PC-3 (cell line): Measurements from ENCODE around the gene KHDRBS2. TPM values are rescaled to one million over a fixed set of nuclear protein-coding genes. Genes with fewer than 3 reads are reported as not detected.

Experiments used
- ATAC-seq: fragments of 200-7000 bp; cut with Tn5 transposase; 2 replicates; pipeline ENCODE4 v1.9.1; 2020; ENCODE audit warnings: mild to moderate bottlenecking, moderate library complexity
- BruUV-seq: library from RNA; stranded (reverse); fragments of 400-500 nt; replicated peaks from 2 replicates; lab custom pipeline; 2021; lab: Mats Ljungman, UMichigan
- CTCF ChIA-PET: fragments of 300-600 bp; sonication (Branson Sonifier 250); formaldehyde crosslinking; loops from one replicate; lab custom pipeline; 2022; ENCODE audit warnings: antibody characterized with exemption; lab: Charles Lee
- POLR2A ChIA-PET: fragments of 300-600 bp; sonication (Branson Sonifier 250); formaldehyde crosslinking; loops from one replicate; lab custom pipeline; 2022; ENCODE audit warnings: antibody characterized with exemption; ENCODE audit not compliant: unreplicated experiment; lab: Charles Lee
- DNase-seq: peaks from one replicate; pipeline ENCODE4 v3.0.0-alpha.2; 2015
- H2AFZ ChIP-seq: fragments of 300-600 bp; sonication (generic); 2 replicates; pipeline ENCODE4 v1.6.0; 2016; ENCODE audit warnings: antibody characterized with exemption, low read length
- H3F3A ChIP-seq: fragments of 300-600 bp; sonication (generic); one replicate; pipeline ENCODE4 v1.6.0; 2017; ENCODE audit warnings: antibody characterized with exemption, low read length, control low read depth, mild to moderate bottlenecking; ENCODE audit not compliant: unreplicated experiment
- H3K27ac ChIP-seq: fragments of 300-600 bp; sonication (generic); 2 replicates; pipeline ENCODE4 v1.5.1; 2016; ENCODE audit warnings: mild to moderate bottlenecking, low read length
- H3K27me3 ChIP-seq: fragments of 300-600 bp; sonication (generic); 2 replicates; pipeline ENCODE4 v1.6.1; 2016; ENCODE audit warnings: low read length, mixed read lengths
- H3K36me3 ChIP-seq: fragments of 300-600 bp; sonication (generic); 2 replicates; pipeline ENCODE4 v1.6.1; 2016; ENCODE audit warnings: low read depth, mixed run types, low read length, mixed read lengths
- H3K4me1 ChIP-seq: fragments of 300-600 bp; sonication (generic); 2 replicates; pipeline ENCODE4 v1.5.1; 2016; ENCODE audit warnings: low read length; ENCODE audit not compliant: insufficient read depth
- H3K4me2 ChIP-seq: fragments of 300-600 bp; sonication (generic); 2 replicates; pipeline ENCODE4 v1.6.0; 2016; ENCODE audit warnings: low read length
- H3K4me3 ChIP-seq: fragments of 300-600 bp; sonication (generic); 2 replicates; pipeline ENCODE4 v1.5.1; 2016; ENCODE audit warnings: mild to moderate bottlenecking, low read length, mixed read lengths
- H3K79me2 ChIP-seq: fragments of 300-600 bp; sonication (generic); 2 replicates; pipeline ENCODE4 v1.6.1; 2017; ENCODE audit warnings: low read length, mixed read lengths
- H3K9ac ChIP-seq: fragments of 300-600 bp; sonication (generic); 2 replicates; pipeline ENCODE4 v1.6.0; 2016; ENCODE audit warnings: mild to moderate bottlenecking, low read length
- H3K9me2 ChIP-seq: fragments of 300-600 bp; sonication (generic); replicated peaks from 2 replicates; pipeline ENCODE4 v1.6.1; 2016; ENCODE audit warnings: mixed run types, low read length, mixed read lengths
- H3K9me3 ChIP-seq: fragments of 300-600 bp; sonication (generic); 2 replicates; pipeline ENCODE4 v1.6.1; 2016; ENCODE audit warnings: low read length, mixed read lengths
- H4K20me1 ChIP-seq: fragments of 300-600 bp; sonication (generic); 2 replicates; pipeline ENCODE4 v1.6.1; 2016; ENCODE audit warnings: low read length, mixed read lengths
- EZH2 ChIP-seq: fragments of 300-600 bp; sonication (generic); IDR thresholded peaks from one replicate; pipeline ENCODE4 v1.6.1; 2017; ENCODE audit warnings: antibody characterized with exemption, mild to moderate bottlenecking, low read length; ENCODE audit not compliant: unreplicated experiment
- EZH2phosphoT487 ChIP-seq: fragments of 300-600 bp; sonication (generic); IDR thresholded peaks from 2 replicates; pipeline ENCODE4 v1.6.1; 2018; ENCODE audit warnings: mild to moderate bottlenecking, antibody characterized with exemption, low read length, borderline replicate concordance
- intact Hi-C: fragments of 100-400 bp; cut with micrococcal nuclease; formaldehyde crosslinking; loops from 2 replicates; pipeline ENCODE4 v1.9.0; 2023
- total RNA-seq: library from RNA; depleted of rRNA; stranded (reverse); fragments of >200 nt; gene quantifications from 2 replicates; pipeline ENCODE4 v1.2.3, GENCODE V29; 2014
- TF ChIP-seq, protein P1 (sequence below): fragments of 300-600 bp; sonication (generic); conservative IDR thresholded peaks from 2 replicates; pipeline ENCODE4 v1.5.1; 2017; ENCODE audit warnings: antibody characterized with exemption, low read depth, mild to moderate bottlenecking, low read length

Gene KHDRBS2
- total RNA-seq, 1 experiment from 2014 or later, result not detected

DNA sequence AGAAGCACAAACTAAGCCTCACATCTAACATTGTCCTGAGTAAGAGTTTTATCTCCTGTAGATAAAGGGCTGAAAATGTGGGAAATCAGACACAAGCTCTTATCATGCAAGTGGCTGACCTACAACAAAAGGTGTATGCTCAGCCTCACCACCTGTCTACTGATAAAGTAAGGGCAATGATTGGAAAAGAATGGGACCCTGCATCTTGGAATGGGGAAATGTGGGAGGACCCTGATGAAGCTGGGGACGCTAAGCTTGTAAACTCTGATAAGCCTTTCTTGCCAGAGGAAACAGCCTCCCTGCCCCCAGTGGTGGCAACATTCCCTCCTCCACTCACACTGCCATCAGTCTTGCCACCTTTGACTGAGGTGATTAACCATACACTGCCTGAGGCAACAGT lies 166.6 kb downstream of the KHDRBS2 start:
- Histone ChIP-seq H3K79me2 (no peaks in the 10 kb centered on the region), H3K27me3 (no peaks in the 10 kb centered on the region), H3K36me3 (no peaks in the 10 kb centered on the region), H3K9ac (no peak overlapping the region), H3K4me3 (no peak overlapping the region), H4K20me1 (no peaks in the 10 kb centered on the region), H3F3A (no peaks in the 10 kb centered on the region), H3K27ac (no peak overlapping the region), H3K4me1 (no peaks in the 10 kb centered on the region), H2AFZ (no peak overlapping the region), H3K4me2 (no peak overlapping the region), H3K9me3 (no peaks in the 10 kb centered on the region), H3K9me2 (no peaks in the 10 kb centered on the region)
- DNase-seq (no peak), ATAC-seq (no peak)
- TF ChIP-seq, protein P1, sequence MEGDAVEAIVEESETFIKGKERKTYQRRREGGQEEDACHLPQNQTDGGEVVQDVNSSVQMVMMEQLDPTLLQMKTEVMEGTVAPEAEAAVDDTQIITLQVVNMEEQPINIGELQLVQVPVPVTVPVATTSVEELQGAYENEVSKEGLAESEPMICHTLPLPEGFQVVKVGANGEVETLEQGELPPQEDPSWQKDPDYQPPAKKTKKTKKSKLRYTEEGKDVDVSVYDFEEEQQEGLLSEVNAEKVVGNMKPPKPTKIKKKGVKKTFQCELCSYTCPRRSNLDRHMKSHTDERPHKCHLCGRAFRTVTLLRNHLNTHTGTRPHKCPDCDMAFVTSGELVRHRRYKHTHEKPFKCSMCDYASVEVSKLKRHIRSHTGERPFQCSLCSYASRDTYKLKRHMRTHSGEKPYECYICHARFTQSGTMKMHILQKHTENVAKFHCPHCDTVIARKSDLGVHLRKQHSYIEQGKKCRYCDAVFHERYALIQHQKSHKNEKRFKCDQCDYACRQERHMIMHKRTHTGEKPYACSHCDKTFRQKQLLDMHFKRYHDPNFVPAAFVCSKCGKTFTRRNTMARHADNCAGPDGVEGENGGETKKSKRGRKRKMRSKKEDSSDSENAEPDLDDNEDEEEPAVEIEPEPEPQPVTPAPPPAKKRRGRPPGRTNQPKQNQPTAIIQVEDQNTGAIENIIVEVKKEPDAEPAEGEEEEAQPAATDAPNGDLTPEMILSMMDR, result no peak
- TF ChIP-seq EZH2phosphoT487 (no peak), EZH2 (no peak)
- POLR2A ChIA-PET, result no interaction called here
- intact Hi-C loops, result no loop called here
- CTCF ChIA-PET, result no interaction called here
- no TSS peak for BruUV-seq

DNA sequence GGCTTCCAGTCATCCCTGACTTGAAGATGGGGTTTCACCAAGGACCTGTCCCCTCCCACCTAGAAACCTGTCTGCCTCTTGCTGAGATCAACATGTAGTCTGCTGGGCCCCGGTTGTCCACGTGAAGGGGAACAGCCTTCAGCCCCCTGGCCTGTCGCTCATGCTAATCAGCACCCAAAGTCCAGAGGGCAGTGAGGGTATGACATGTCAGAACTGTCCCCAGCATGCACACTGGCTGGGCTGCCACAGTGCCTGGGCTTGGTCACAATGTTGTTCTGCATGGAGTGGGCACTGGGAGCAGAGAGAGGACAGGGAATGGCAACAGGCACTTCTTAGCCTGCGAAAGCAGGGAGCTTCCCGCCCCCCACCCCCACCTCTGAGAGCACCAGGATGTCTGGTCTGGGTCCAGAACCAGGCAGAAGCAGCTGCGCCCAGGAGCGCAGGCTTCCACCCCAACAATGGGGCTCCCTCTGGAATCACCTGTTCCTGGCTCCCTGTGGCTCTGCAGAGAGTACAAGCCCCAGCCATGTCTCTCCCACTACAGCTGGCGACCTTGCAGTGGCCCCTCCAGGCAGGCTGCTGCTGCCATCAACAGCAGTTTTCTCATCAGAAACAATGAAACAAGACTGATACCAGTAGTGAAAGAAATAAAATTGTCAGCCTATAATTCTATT lies 182.7 kb downstream of the KHDRBS2 start:
- Histone ChIP-seq H3K4me1 (no peaks in the 10 kb centered on the region), H3K27me3 (no peaks in the 10 kb centered on the region), H3K79me2 (no peaks in the 10 kb centered on the region), H3K27ac (no peak overlapping the region), H3F3A (no peaks in the 10 kb centered on the region), H3K36me3 (no peaks in the 10 kb centered on the region), H3K4me3 (no peak overlapping the region), H4K20me1 (no peaks in the 10 kb centered on the region), H3K4me2 (no peak overlapping the region), H3K9ac (no peak overlapping the region), H3K9me2 (no peaks in the 10 kb centered on the region), H3K9me3 (no peaks in the 10 kb centered on the region), H2AFZ (no peak overlapping the region)
- POLR2A ChIA-PET, result no interaction called here
- TF ChIP-seq EZH2 (no peak), EZH2phosphoT487 (no peak)
- TF ChIP-seq, protein P1, result no peak
- CTCF ChIA-PET, result no interaction called here
- BruUV-seq, result no TSS peak
- no peak for DNase-seq
- intact Hi-C loops, result no loop called here
- no peak for ATAC-seq

DNA sequence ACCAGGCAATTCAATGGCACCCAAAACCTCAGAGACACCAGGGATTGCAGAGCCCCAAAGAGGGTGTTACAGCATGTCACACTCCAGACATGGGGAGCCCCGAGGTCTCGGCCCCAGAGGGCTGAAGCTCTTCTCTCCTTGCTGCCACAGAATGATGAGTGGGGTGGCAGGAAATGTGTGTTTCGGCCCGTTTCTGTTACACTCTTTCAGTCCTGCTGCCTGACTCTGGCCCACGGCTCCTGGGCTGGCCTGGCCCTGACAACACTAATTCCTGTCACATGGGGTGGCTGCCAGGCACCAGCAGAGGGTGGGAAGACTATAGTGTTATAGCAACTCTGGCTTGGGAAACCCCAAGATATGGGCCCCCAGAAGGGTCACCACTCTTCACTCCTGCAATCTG lies 183.6 kb downstream of the KHDRBS2 start:
- intact Hi-C loops, result no loop called here
- H3K4me2 ChIP-seq, result no peak overlapping the region
- no peaks in the 10 kb centered on the region for H3K9me3 ChIP-seq
- no TSS peak for BruUV-seq
- no peak overlapping the region for H3K27ac ChIP-seq
- TF ChIP-seq EZH2 (no peak), EZH2phosphoT487 (no peak)
- TF ChIP-seq, protein P1, result no peak
- H3K36me3 ChIP-seq, result no peaks in the 10 kb centered on the region
- no peak overlapping the region for H3K4me3 ChIP-seq
- no peaks in the 10 kb centered on the region for H3K27me3 ChIP-seq
- ATAC-seq, result no peak
- no peak for DNase-seq
- ChIA-PET CTCF (no interaction called here), POLR2A (no interaction called here)
- no peaks in the 10 kb centered on the region for H3K4me1 ChIP-seq
- H3K79me2 ChIP-seq, result no peaks in the 10 kb centered on the region
- no peaks in the 10 kb centered on the region for H4K20me1 ChIP-seq
- no peaks in the 10 kb centered on the region for H3F3A ChIP-seq
- no peaks in the 10 kb centered on the region for H3K9me2 ChIP-seq
- H2AFZ ChIP-seq, result no peak overlapping the region
- H3K9ac ChIP-seq, result no peak overlapping the region
